ENCODE data around the gene RABEP2. TPM values are rescaled to one million over a fixed set of nuclear protein-coding genes. Genes with fewer than 3 reads are reported as not detected.

Gene RABEP2
- total RNA-seq, 1 experiment from 2014 or later: 40.2 TPM

GRCh38 chr16:28901862-28902261, 23.2 kb downstream of the RABEP2 start:
- Histone ChIP-seq H3K27ac (ENCODE audit: low read length) (no peak overlapping the region), H4K20me1 (ENCODE audit: low read length) (no peaks in the 10 kb centered on the region), H3K9ac (ENCODE audit: low read length) (no peak overlapping the region), H3K79me2 (ENCODE audit: low read length) (no peaks in the 10 kb centered on the region), H2AFZ (ENCODE audit: low read length) (no peak overlapping the region), H3K9me3 (ENCODE audit: low read length) (no peaks in the 10 kb centered on the region), H3K9me2 (replicated peaks; ENCODE audit: low read length) (no peaks in the 10 kb centered on the region), H3K27me3 (ENCODE audit: low read length) (no peaks in the 10 kb centered on the region), H3K4me2 (ENCODE audit: low read length) (no peak overlapping the region), H3K36me3 (ENCODE audit: low read depth, low read length) (no peaks in the 10 kb centered on the region), H3K4me3 (ENCODE audit: low read length) (no peak overlapping the region), H3F3A (ENCODE audit: low read length, unreplicated experiment) (no peaks in the 10 kb centered on the region), H3K4me1 (ENCODE audit: insufficient read depth, low read length) (no peaks in the 10 kb centered on the region)
- BruUV-seq (replicated peaks): no TSS peak
- TF ChIP-seq EZH2phosphoT487 (IDR thresholded peaks at IDR 0.05; ENCODE audit: borderline replicate concordance, low read length): no peak
- TF ChIP-seq CTCF (conservative IDR thresholded peaks at IDR 0.05; ENCODE audit: low read depth, low read length): no peak
- no peak for TF ChIP-seq EZH2 (IDR thresholded peaks at IDR 0.05; ENCODE audit: low read length, unreplicated experiment)
- ATAC-seq (no peak), DNase-seq (no peak)
- POLR2A ChIA-PET (ENCODE audit: unreplicated experiment): no interaction called here
- CTCF ChIA-PET: no interaction called here
- intact Hi-C loops (cut with micrococcal nuclease): no loop called here

GRCh38 chr16:28900601-28901000, 24.4 kb downstream of the RABEP2 start:
- Histone ChIP-seq H3K79me2 (ENCODE audit: low read length) (no peaks in the 10 kb centered on the region), H3K36me3 (ENCODE audit: low read depth, low read length) (no peaks in the 10 kb centered on the region), H3K4me1 (ENCODE audit: insufficient read depth, low read length) (no peaks in the 10 kb centered on the region), H3K4me3 (ENCODE audit: low read length) (no peak overlapping the region), H3F3A (ENCODE audit: low read length, unreplicated experiment) (no peaks in the 10 kb centered on the region), H3K9me2 (replicated peaks; ENCODE audit: low read length) (no peaks in the 10 kb centered on the region), H4K20me1 (ENCODE audit: low read length) (no peaks in the 10 kb centered on the region), H3K9ac (ENCODE audit: low read length) (no peak overlapping the region), H2AFZ (ENCODE audit: low read length) (no peak overlapping the region), H3K27ac (ENCODE audit: low read length) (no peak overlapping the region), H3K27me3 (ENCODE audit: low read length) (no peaks in the 10 kb centered on the region), H3K9me3 (ENCODE audit: low read length) (no peaks in the 10 kb centered on the region), H3K4me2 (ENCODE audit: low read length) (no peak overlapping the region)
- no peak for ATAC-seq
- intact Hi-C loops (cut with micrococcal nuclease): no loop called here
- TF ChIP-seq EZH2phosphoT487 (IDR thresholded peaks at IDR 0.05; ENCODE audit: borderline replicate concordance, low read length) (no peak), EZH2 (IDR thresholded peaks at IDR 0.05; ENCODE audit: low read length, unreplicated experiment) (no peak), CTCF (conservative IDR thresholded peaks at IDR 0.05; ENCODE audit: low read depth, low read length) (no peak)
- ChIA-PET POLR2A (ENCODE audit: unreplicated experiment) (no interaction called here), CTCF (no interaction called here)
- DNase-seq: no peak
- BruUV-seq (replicated peaks): no TSS peak

GRCh38 chr16:28899882-28900590, 25.0 kb downstream of the RABEP2 start:
- H3K9me2 ChIP-seq (replicated peaks; ENCODE audit: low read length): no peaks in the 10 kb centered on the region
- H3K4me1 ChIP-seq (ENCODE audit: insufficient read depth, low read length): no peaks in the 10 kb centered on the region
- no peak overlapping the region for H3K4me3 ChIP-seq (ENCODE audit: low read length)
- H3K4me2 ChIP-seq (ENCODE audit: low read length): no peak overlapping the region
- H3K27me3 ChIP-seq (ENCODE audit: low read length): no peaks in the 10 kb centered on the region
- no peak overlapping the region for H3K27ac ChIP-seq (ENCODE audit: low read length)
- ChIA-PET POLR2A (ENCODE audit: unreplicated experiment) (no interaction called here), CTCF (no interaction called here)
- no peaks in the 10 kb centered on the region for H4K20me1 ChIP-seq (ENCODE audit: low read length)
- intact Hi-C loops (cut with micrococcal nuclease): no loop called here
- BruUV-seq (replicated peaks): no TSS peak
- TF ChIP-seq EZH2 (IDR thresholded peaks at IDR 0.05; ENCODE audit: low read length, unreplicated experiment) (no peak), EZH2phosphoT487 (IDR thresholded peaks at IDR 0.05; ENCODE audit: borderline replicate concordance, low read length) (no peak), CTCF (conservative IDR thresholded peaks at IDR 0.05; ENCODE audit: low read depth, low read length) (no peak)
- H3K36me3 ChIP-seq (ENCODE audit: low read depth, low read length): no peaks in the 10 kb centered on the region
- H3F3A ChIP-seq (ENCODE audit: low read length, unreplicated experiment): no peaks in the 10 kb centered on the region
- no peaks in the 10 kb centered on the region for H3K79me2 ChIP-seq (ENCODE audit: low read length)
- no peaks in the 10 kb centered on the region for H3K9me3 ChIP-seq (ENCODE audit: low read length)
- no peak overlapping the region for H2AFZ ChIP-seq (ENCODE audit: low read length)
- H3K9ac ChIP-seq (ENCODE audit: low read length): no peak overlapping the region
- ATAC-seq (no peak), DNase-seq (no peak)

All from PC-3 (cell line).